ENCODE data around the gene FAM180A.

Gene FAM180A

GRCh38 chr7:135734343-135734689 is 14.3 kb downstream of the FAM180A start:
- TF ChIP-seq, protein P1, sequence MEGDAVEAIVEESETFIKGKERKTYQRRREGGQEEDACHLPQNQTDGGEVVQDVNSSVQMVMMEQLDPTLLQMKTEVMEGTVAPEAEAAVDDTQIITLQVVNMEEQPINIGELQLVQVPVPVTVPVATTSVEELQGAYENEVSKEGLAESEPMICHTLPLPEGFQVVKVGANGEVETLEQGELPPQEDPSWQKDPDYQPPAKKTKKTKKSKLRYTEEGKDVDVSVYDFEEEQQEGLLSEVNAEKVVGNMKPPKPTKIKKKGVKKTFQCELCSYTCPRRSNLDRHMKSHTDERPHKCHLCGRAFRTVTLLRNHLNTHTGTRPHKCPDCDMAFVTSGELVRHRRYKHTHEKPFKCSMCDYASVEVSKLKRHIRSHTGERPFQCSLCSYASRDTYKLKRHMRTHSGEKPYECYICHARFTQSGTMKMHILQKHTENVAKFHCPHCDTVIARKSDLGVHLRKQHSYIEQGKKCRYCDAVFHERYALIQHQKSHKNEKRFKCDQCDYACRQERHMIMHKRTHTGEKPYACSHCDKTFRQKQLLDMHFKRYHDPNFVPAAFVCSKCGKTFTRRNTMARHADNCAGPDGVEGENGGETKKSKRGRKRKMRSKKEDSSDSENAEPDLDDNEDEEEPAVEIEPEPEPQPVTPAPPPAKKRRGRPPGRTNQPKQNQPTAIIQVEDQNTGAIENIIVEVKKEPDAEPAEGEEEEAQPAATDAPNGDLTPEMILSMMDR (IDR thresholded peaks at IDR 0.05; ENCODE audit: insufficient read depth, low read depth, low read length, missing control alignments): no peak
- no peak overlapping the region for H3K4me3 ChIP-seq (ENCODE audit: low read length)
- no peak for DNase-seq (ENCODE audit: low read depth)

GRCh38 chr7:135733603-135734342 is 14.8 kb downstream of the FAM180A start:
- no peak for DNase-seq (ENCODE audit: low read depth)
- H3K4me3 ChIP-seq (ENCODE audit: low read length): no peak overlapping the region
- TF ChIP-seq, protein P1 (IDR thresholded peaks at IDR 0.05; ENCODE audit: insufficient read depth, low read depth, low read length, missing control alignments): no peak

- TF ChIP-seq, protein P1 (IDR thresholded peaks at IDR 0.05; ENCODE audit: insufficient read depth, low read depth, low read length, missing control alignments): no peak
- no peak overlapping the region for H3K4me3 ChIP-seq (ENCODE audit: low read length)
- no peak for DNase-seq (ENCODE audit: low read depth)
Observed at GRCh38 chr7:135731131-135731530, 17.5 kb downstream of the FAM180A start.

GRCh38 chr7:135729230-135729629 is 19.4 kb downstream of the FAM180A start:
- H3K4me3 ChIP-seq (ENCODE audit: low read length): no peak overlapping the region
- DNase-seq (ENCODE audit: low read depth): no peak
- TF ChIP-seq, protein P1 (IDR thresholded peaks at IDR 0.05; ENCODE audit: insufficient read depth, low read depth, low read length, missing control alignments): no peak

- H3K4me3 ChIP-seq (ENCODE audit: low read length): no peak within 1 kb of the TSS
- TF ChIP-seq, protein P1 (IDR thresholded peaks at IDR 0.05; ENCODE audit: insufficient read depth, low read depth, low read length, missing control alignments): no peak
- DNase-seq (ENCODE audit: low read depth): no peak
Observed at GRCh38 chr7:135728136-135728669, 20.4 kb downstream of the FAM180A start, which contains the start of gene SLC13A4. Gene SLC13A4, minus strand, starts transcription at chr7:135728186. Its CDS starts 690 bp downstream, at chr7:135727496.

- no peak overlapping the region for H3K4me3 ChIP-seq (ENCODE audit: low read length)
- TF ChIP-seq, protein P1 (IDR thresholded peaks at IDR 0.05; ENCODE audit: insufficient read depth, low read depth, low read length, missing control alignments): no peak
- DNase-seq (ENCODE audit: low read depth): no peak
Observed at GRCh38 chr7:135726911-135727673, 21.5 kb downstream of the FAM180A start.
